GM12873 (cell line): ENCODE results near the gene CD8B.

Experiments
- TF ChIP-seq, protein P1 (sequence below): IDR thresholded peaks from 2 replicates; pipeline ENCODE4 v1.5.1; 2012; ENCODE audit warnings: low read depth, mild to moderate bottlenecking, moderate library complexity, low read length, control low read depth; ENCODE audit not compliant: insufficient read depth; ENCODE audit errors: missing control alignments

Gene CD8B

DNA sequence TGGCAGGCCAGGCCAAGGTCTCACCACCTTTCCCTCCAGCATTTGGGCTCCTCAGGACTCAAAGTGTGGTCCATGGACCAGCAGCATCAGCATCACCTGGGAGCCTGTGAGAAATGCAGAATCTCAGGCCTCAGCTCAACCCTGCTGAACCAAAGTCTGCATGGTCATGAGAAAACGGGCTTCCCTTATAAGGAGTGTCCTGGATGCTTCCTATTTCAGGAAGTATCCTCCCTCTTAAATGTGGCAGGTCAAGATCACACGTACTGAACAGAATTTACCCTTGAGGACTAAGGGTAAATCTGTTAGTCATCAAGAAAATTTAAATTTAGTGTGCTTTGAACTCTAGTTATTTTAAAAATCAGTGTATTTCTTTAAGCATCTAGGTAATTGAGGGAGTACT, 82.7 kb downstream of the CD8B start:
- TF ChIP-seq, protein P1, sequence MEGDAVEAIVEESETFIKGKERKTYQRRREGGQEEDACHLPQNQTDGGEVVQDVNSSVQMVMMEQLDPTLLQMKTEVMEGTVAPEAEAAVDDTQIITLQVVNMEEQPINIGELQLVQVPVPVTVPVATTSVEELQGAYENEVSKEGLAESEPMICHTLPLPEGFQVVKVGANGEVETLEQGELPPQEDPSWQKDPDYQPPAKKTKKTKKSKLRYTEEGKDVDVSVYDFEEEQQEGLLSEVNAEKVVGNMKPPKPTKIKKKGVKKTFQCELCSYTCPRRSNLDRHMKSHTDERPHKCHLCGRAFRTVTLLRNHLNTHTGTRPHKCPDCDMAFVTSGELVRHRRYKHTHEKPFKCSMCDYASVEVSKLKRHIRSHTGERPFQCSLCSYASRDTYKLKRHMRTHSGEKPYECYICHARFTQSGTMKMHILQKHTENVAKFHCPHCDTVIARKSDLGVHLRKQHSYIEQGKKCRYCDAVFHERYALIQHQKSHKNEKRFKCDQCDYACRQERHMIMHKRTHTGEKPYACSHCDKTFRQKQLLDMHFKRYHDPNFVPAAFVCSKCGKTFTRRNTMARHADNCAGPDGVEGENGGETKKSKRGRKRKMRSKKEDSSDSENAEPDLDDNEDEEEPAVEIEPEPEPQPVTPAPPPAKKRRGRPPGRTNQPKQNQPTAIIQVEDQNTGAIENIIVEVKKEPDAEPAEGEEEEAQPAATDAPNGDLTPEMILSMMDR: no peak

DNA sequence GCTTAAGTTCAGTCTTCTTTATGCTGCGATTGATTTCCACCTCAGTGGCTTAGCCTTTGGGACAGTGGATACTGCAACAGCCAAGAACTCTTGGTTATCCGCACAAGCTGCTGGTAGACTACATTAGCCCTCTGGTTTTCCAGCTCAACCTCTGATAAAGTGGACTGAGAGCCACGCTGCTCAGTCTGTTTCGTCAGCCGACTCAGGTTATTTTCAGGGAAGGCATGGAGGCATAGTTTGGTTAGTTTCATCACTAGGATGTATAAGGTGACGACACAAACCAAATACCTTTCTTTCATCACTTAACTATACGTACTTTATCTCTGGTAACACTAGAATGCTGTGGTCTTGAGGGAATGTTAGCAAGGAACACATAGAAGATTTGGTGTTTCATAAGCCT, 85.2 kb downstream of the CD8B start:
- TF ChIP-seq, protein P1: no peak

- TF ChIP-seq, protein P1: no peak
Observed at GRCh38 chr2:86775338-86775737, 86.3 kb downstream of the CD8B start.

DNA sequence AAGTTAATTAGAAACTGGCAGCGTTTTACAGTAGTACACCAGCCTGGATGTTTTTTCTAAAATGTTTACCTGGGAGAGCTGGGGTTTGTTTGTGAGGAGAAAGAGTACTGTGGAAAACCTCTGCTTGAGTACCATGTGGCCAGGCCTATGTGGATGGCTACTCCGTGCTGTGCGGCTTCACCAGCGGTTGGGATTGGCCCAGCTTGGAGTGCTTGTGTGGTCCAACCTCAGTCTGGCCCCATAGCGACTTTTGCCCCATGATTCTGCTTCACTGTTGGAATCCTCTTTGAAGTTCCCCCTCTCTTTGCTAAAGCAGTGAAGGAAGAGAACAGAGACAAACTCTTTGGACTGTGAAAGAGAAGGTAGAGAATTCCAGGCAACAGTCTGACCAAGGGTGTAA, 86.8 kb downstream of the CD8B start:
- TF ChIP-seq, protein P1: no peak

GRCh38 chr2:86772611-86773010, 89.1 kb downstream of the CD8B start:
- TF ChIP-seq, protein P1: no peak

DNA sequence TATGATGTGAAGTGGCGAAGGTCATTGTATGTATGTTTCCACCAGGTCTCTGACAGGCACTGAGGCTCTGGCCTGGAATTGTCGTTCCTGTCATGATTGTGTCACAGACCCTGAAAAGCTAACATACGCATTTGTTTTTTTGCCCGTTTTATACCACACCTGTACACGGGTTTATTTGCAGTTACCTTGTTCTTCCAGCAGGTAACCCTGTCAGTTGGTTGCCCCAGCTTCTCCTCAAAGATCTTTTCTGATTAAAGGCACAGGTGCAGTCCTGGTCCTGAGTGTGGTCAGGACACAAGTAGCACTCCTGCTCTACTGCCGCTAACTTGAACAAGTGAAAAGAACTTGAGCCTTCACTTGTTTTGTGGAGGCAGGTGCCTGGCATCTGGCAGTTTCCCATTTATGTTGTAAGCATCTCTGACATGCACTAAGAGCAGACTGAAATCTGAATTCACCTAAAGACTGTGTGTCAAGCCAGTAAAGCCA, 90.8 kb downstream of the CD8B start:
- TF ChIP-seq, protein P1: no peak

- TF ChIP-seq, protein P1: no peak
Observed at GRCh38 chr2:86769838-86770237, 91.8 kb downstream of the CD8B start.
